ENCODE measurements around the gene ITGA4. TPM values are rescaled to one million over a fixed set of nuclear protein-coding genes. Genes with fewer than 3 reads are reported as not detected.

Gene ITGA4
- total RNA-seq, 1 experiment from 2014 or later, result 0.33 TPM

DNA sequence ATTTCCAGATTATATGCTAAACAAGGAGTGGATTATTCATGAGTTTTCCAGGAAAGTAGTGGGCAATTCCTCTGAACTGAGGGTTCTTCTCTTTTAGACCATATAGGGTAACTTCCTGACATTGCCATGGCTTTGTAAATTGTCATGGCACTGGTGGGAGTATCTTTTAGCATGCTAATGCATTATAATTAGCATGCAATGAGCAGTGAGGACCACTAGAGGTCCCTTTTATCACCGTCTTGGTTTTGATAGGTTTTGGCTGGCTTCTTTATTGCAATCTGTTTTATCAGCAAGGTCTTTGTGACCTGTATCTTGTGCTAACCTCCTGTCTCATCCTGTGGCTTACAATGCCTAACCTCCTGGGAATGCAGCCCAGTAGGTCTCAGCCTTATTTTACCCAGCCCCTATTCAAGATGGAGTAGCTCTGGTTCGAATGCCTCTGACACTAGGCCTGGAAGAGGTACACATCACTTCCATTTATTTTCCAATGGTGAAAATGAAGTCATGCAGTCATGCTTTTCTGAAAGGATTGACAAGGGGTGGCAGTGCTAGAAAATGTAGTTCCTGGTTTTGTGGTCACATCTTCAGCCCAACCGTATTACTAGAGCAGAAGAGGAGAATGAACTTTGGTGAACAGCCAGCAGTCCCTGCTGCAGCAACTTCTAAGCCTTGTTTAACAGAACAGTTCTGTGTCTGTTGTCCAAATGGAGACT lies 26.6 kb upstream of the ITGA4 start:
- Mint-ChIP-seq H3K4me3 (ENCODE audit: low read depth, unreplicated experiment) (no peak overlapping the region), H3K4me1 (ENCODE audit: low read depth, unreplicated experiment) (no peaks in the 10 kb centered on the region), H3K27me3 (ENCODE audit: unreplicated experiment) (no peaks in the 10 kb centered on the region), H3K36me3 (ENCODE audit: insufficient read depth, unreplicated experiment) (no peaks in the 10 kb centered on the region), H3K9me3 (ENCODE audit: low read depth, unreplicated experiment) (peaks cover 2% of the 10 kb centered on the region), H3K27ac (ENCODE audit: unreplicated experiment) (no peak overlapping the region)
- no TSS peak for BruUV-seq (replicated peaks)
- peak; percentile 7 for DNase-seq
- intact Hi-C loops (cut with micrococcal nuclease; ENCODE audit: unreplicated experiment), result loop anchor here (2.0 kb wide), 1 partner anchor 284 kb away; no protein-coding TSS in a partner anchor
- TF ChIP-seq, protein P1, sequence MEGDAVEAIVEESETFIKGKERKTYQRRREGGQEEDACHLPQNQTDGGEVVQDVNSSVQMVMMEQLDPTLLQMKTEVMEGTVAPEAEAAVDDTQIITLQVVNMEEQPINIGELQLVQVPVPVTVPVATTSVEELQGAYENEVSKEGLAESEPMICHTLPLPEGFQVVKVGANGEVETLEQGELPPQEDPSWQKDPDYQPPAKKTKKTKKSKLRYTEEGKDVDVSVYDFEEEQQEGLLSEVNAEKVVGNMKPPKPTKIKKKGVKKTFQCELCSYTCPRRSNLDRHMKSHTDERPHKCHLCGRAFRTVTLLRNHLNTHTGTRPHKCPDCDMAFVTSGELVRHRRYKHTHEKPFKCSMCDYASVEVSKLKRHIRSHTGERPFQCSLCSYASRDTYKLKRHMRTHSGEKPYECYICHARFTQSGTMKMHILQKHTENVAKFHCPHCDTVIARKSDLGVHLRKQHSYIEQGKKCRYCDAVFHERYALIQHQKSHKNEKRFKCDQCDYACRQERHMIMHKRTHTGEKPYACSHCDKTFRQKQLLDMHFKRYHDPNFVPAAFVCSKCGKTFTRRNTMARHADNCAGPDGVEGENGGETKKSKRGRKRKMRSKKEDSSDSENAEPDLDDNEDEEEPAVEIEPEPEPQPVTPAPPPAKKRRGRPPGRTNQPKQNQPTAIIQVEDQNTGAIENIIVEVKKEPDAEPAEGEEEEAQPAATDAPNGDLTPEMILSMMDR (IDR thresholded peaks at IDR 0.05; ENCODE audit: unreplicated experiment), result no peak
- CTCF ChIA-PET, result no interaction called here

DNA sequence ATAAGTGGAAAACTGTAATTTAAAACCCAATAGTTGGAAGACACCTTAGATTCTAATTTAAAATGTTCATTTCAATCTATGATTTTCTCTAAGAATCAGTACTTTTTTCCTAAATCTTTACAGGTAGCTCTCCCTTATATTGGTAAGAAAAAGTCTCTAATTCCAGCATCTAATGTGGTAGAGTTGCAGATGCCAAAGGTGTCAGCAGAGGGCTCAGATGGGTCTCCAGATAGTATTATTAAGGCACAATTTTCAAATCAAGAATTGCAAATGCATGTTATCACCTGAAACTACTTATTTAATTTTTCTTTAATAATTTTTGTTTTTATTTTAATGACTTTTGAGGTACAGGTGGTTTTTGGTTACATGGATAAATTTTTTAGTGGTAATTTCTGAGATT lies 25.5 kb upstream of the ITGA4 start:
- H3K27me3 Mint-ChIP-seq (ENCODE audit: unreplicated experiment), result no peaks in the 10 kb centered on the region
- no TSS peak for BruUV-seq (replicated peaks)
- DNase-seq, result no peak
- H3K4me1 Mint-ChIP-seq (ENCODE audit: low read depth, unreplicated experiment), result no peaks in the 10 kb centered on the region
- TF ChIP-seq, protein P1 (IDR thresholded peaks at IDR 0.05; ENCODE audit: unreplicated experiment), result no peak
- no peaks in the 10 kb centered on the region for H3K36me3 Mint-ChIP-seq (ENCODE audit: insufficient read depth, unreplicated experiment)
- peaks cover 2% of the 10 kb centered on the region for H3K9me3 Mint-ChIP-seq (ENCODE audit: low read depth, unreplicated experiment)
- H3K4me3 Mint-ChIP-seq (ENCODE audit: low read depth, unreplicated experiment), result no peak overlapping the region
- CTCF ChIA-PET, result no interaction called here
- intact Hi-C loops (cut with micrococcal nuclease; ENCODE audit: unreplicated experiment), result loop anchor here (2.0 kb wide), 1 partner anchor 283 kb away; no protein-coding TSS in a partner anchor
- no peak overlapping the region for H3K27ac Mint-ChIP-seq (ENCODE audit: unreplicated experiment)

DNA sequence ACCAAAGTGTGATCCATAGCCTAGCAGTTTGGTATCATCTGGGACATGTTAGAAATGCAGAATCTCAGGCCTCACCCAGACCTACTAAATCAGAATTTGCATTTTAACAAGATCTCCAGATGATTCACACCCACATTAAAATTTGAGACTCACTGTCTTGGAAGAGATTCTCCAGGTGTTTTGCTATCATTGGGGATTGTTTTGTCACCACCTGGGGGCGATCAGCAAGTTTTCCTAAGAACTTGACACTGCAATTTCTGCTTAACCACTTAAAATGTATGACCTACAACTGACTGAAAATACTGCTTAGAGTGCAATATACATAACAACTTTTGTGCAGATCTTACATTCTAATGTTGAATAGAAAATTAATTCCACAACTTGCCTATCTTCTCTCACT lies 18.9 kb upstream of the ITGA4 start:
- Mint-ChIP-seq H3K4me1 (ENCODE audit: low read depth, unreplicated experiment) (no peaks in the 10 kb centered on the region), H3K4me3 (ENCODE audit: low read depth, unreplicated experiment) (no peak overlapping the region), H3K36me3 (ENCODE audit: insufficient read depth, unreplicated experiment) (no peaks in the 10 kb centered on the region), H3K27me3 (ENCODE audit: unreplicated experiment) (no peaks in the 10 kb centered on the region), H3K27ac (ENCODE audit: unreplicated experiment) (no peak overlapping the region), H3K9me3 (ENCODE audit: low read depth, unreplicated experiment) (peaks cover under 1% of the 10 kb centered on the region)
- DNase-seq, result peak; percentile 11
- CTCF ChIA-PET, result no interaction called here
- no TSS peak for BruUV-seq (replicated peaks)
- TF ChIP-seq, protein P1 (IDR thresholded peaks at IDR 0.05; ENCODE audit: unreplicated experiment), result no peak
- intact Hi-C loops (cut with micrococcal nuclease; ENCODE audit: unreplicated experiment), result no loop called here

DNA sequence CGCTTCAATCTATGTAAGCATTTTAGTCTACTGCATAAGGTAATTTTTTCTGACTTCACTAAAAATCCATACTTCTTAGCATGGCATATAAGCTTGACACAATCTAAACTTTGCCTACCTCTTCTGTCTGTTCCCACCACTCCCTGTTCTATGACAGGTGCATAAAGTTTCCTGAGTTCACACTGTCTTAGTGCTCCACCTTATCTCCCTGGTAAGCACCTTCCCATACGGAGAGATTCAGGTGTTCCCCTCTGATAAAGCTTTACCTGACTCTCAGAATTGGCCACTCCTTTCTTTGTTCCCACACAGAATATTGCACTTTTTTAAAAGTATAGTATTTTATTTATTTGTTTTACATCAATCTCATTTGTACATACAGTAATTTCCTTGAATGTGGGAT lies 16.8 kb upstream of the ITGA4 start:
- Mint-ChIP-seq H3K4me1 (ENCODE audit: low read depth, unreplicated experiment) (no peaks in the 10 kb centered on the region), H3K36me3 (ENCODE audit: insufficient read depth, unreplicated experiment) (no peaks in the 10 kb centered on the region), H3K27ac (ENCODE audit: unreplicated experiment) (no peak overlapping the region), H3K27me3 (ENCODE audit: unreplicated experiment) (no peaks in the 10 kb centered on the region), H3K4me3 (ENCODE audit: low read depth, unreplicated experiment) (no peak overlapping the region), H3K9me3 (ENCODE audit: low read depth, unreplicated experiment) (no peaks in the 10 kb centered on the region)
- CTCF ChIA-PET, result no interaction called here
- intact Hi-C loops (cut with micrococcal nuclease; ENCODE audit: unreplicated experiment), result no loop called here
- BruUV-seq (replicated peaks), result no TSS peak
- no peak for DNase-seq
- TF ChIP-seq, protein P1 (IDR thresholded peaks at IDR 0.05; ENCODE audit: unreplicated experiment), result no peak
